HCT116 (cell line): ENCODE measurements around the gene MAPKAP1. TPM values are rescaled to one million over a fixed set of nuclear protein-coding genes. Genes with fewer than 3 reads are reported as not detected.

Source experiments
- ATAC-seq: fragments of 200-7000 bp; cut with Tn5 transposase; 2 replicates; pipeline ENCODE4 v1.9.1; 2020; ENCODE audit warnings: mild to moderate bottlenecking, moderate library complexity
- BruUV-seq: library from RNA; stranded (reverse); fragments of 400-500 nt; replicated peaks from 2 replicates; lab custom pipeline; 2021; lab: Mats Ljungman, UMichigan
- CTCF ChIA-PET: fragments of 300-600 bp; sonication (Branson Sonifier 250); formaldehyde crosslinking; loops from one replicate; lab custom pipeline; 2021; ENCODE audit warnings: antibody characterized with exemption; lab: Charles Lee
- POLR2A ChIA-PET: fragments of 300-600, 350-600 bp; sonication (Branson Sonifier 250); formaldehyde crosslinking; loops from one replicate; lab custom pipeline; 2021; ENCODE audit warnings: antibody characterized with exemption; lab: Charles Lee
- RAD21 ChIA-PET, 2 experiments: fragments of 300-600 bp; sonication (Branson Sonifier 250); formaldehyde crosslinking; loops; one replicate each; lab custom pipeline; 2023; ENCODE audit warnings: low total read pairs in 2 of 2; ENCODE audit not compliant: uncharacterized antibody in 2 of 2, unreplicated experiment in 2 of 2, low non-redundant PET in 1 of 2; lab: Charles Lee
- DNase-seq: peaks from one replicate; pipeline ENCODE4 v3.0.0-alpha.2; 2010; ENCODE audit warnings: low read depth, low spot score
- H2AFZ ChIP-seq: fragments of 200-600 bp; shearing (Covaris generic), sonication (generic); 2 replicates; pipeline ENCODE4 v1.6.1; 2017; ENCODE audit warnings: low read depth, mixed run types, mixed read lengths, antibody characterized with exemption, low read length; ENCODE audit not compliant: poor library complexity, severe bottlenecking
- H3K27ac ChIP-seq: 2 replicates; pipeline ENCODE4 v1.5.1; 2012; ENCODE audit warnings: low read depth, low read length
- H3K27me3 ChIP-seq: fragments of 200-600 bp; sonication (generic); 2 replicates; pipeline ENCODE4 v1.6.1; 2016; ENCODE audit warnings: mixed run types, low read length, mixed read lengths; ENCODE audit not compliant: insufficient read depth
- H3K36me3 ChIP-seq, 2 experiments: fragments of 200-500 bp in 1 of 2; fragments of 200-600 bp in 1 of 2; sonication (Bioruptor generic) in 1 of 2; sonication (generic) in 1 of 2; 2 replicates each; pipeline versions ENCODE4 v1.5.1 to v1.6.1; 2014 to 2016; ENCODE audit warnings: low read length in 2 of 2, inconsistent platforms in 1 of 2, mixed read lengths in 1 of 2, mixed run types in 1 of 2; ENCODE audit not compliant: insufficient read depth in 2 of 2, control insufficient read depth in 1 of 2
- H3K4me1 ChIP-seq, 2 experiments: fragments of 200-600 bp in 1 of 2; sonication (generic) in 1 of 2; 2 replicates each; pipeline versions ENCODE4 v1.5.1 to v1.6.1; 2012 to 2017; ENCODE audit warnings: low read length in 2 of 2, inconsistent platforms in 1 of 2, mild to moderate bottlenecking in 1 of 2, mixed read lengths in 1 of 2, mixed run types in 1 of 2, moderate library complexity in 1 of 2; ENCODE audit not compliant: insufficient read depth in 2 of 2, control insufficient read depth in 1 of 2
- H3K4me2 ChIP-seq: fragments of 200-600 bp; sonication (generic); 2 replicates; pipeline ENCODE4 v1.6.1; 2017; ENCODE audit warnings: mixed run types, low read length, mixed read lengths
- H3K4me3 ChIP-seq, 2 experiments: fragments of 200-600 bp in 1 of 2; sonication (generic) in 1 of 2; replicated peaks in 1 of 2; 2 replicates each; pipeline ENCODE4 v1.5.1; 2011 to 2016; ENCODE audit warnings: low read length in 2 of 2, control low read depth in 1 of 2, low read depth in 1 of 2, mild to moderate bottlenecking in 1 of 2, mixed read lengths in 1 of 2, mixed run types in 1 of 2
- H3K79me2 ChIP-seq: fragments of 200-600 bp; sonication (generic); 2 replicates; pipeline ENCODE4 v1.6.1; 2017; ENCODE audit warnings: mild to moderate bottlenecking, mixed run types, low read length, moderate library complexity, mixed read lengths; ENCODE audit not compliant: insufficient read depth
- H3K9ac ChIP-seq: fragments of 200-600 bp; sonication (generic); 2 replicates; pipeline ENCODE4 v1.6.1; 2016; ENCODE audit warnings: low read length, mixed read lengths
- H3K9me2 ChIP-seq: fragments of 200-600 bp; sonication (generic), shearing (Covaris generic); 2 replicates; pipeline ENCODE4 v1.6.1; 2017; ENCODE audit warnings: mixed run types, mild to moderate bottlenecking, moderate library complexity; ENCODE audit not compliant: insufficient read depth
- H3K9me3 ChIP-seq, 2 experiments: fragments of 200-500 bp in 1 of 2; fragments of 200-600 bp in 1 of 2; sonication (Bioruptor generic) in 1 of 2; sonication (generic) in 1 of 2; 2 replicates each; pipeline ENCODE4 v1.6.1; 2014 to 2017; ENCODE audit warnings: low read length in 2 of 2, mixed read lengths in 2 of 2, inconsistent platforms in 1 of 2, low read depth in 1 of 2, mild to moderate bottlenecking in 1 of 2, mixed run types in 1 of 2, moderate library complexity in 1 of 2; ENCODE audit not compliant: control insufficient read depth in 1 of 2, insufficient read depth in 1 of 2
- H4K20me1 ChIP-seq: fragments of 200-600 bp; sonication (generic), shearing (Covaris generic); 2 replicates; pipeline ENCODE4 v1.6.1; 2017; ENCODE audit warnings: mixed run types, mild to moderate bottlenecking, moderate library complexity; ENCODE audit not compliant: insufficient read depth
- ATF3 ChIP-seq: IDR thresholded peaks from 2 replicates; pipeline ENCODE4 v1.6.1; 2012
- CBX3 ChIP-seq: IDR thresholded peaks from 2 replicates; pipeline ENCODE4 v1.6.1; 2012; ENCODE audit warnings: low read depth
- CEBPB ChIP-seq: IDR thresholded peaks from 2 replicates; pipeline ENCODE4 v1.6.1; 2012; ENCODE audit warnings: low read depth
- CTCF ChIP-seq, 3 experiments: fragments of 200-600 bp in 1 of 3; sonication (generic) in 1 of 3; IDR thresholded peaks in 2 of 3; conservative IDR thresholded peaks in 1 of 3; 2 replicates each; pipeline ENCODE4 v1.5.1; 2012 to 2017; ENCODE audit warnings: low read depth in 2 of 3, low read length in 2 of 3, antibody characterized with exemption in 1 of 3, borderline replicate concordance in 1 of 3, control low read depth in 1 of 3, mild to moderate bottlenecking in 1 of 3, mixed read lengths in 1 of 3, mixed run types in 1 of 3, moderate library complexity in 1 of 3; ENCODE audit not compliant: insufficient read depth in 1 of 3
- EGR1 ChIP-seq: IDR thresholded peaks from 2 replicates; pipeline ENCODE4 v1.6.1; 2012; ENCODE audit warnings: low read depth
- EZH2 ChIP-seq: fragments of 200-600 bp; sonication (generic); IDR thresholded peaks from 2 replicates; pipeline ENCODE4 v1.6.1; 2017; ENCODE audit warnings: antibody characterized with exemption, mixed run types
- EZH2phosphoT487 ChIP-seq: fragments of 200-600 bp; IDR thresholded peaks from 2 replicates; pipeline ENCODE4 v1.6.1; 2018; ENCODE audit warnings: antibody characterized with exemption, borderline replicate concordance
- FOSL1 ChIP-seq: IDR thresholded peaks from 2 replicates; pipeline ENCODE4 v1.6.1; 2012; ENCODE audit warnings: low read depth
- JUND ChIP-seq: IDR thresholded peaks from 2 replicates; pipeline ENCODE4 v1.6.1; 2012
- MAX ChIP-seq: IDR thresholded peaks from 2 replicates; pipeline ENCODE4 v1.6.1; 2012
- POLR2AphosphoS5 ChIP-seq: IDR thresholded peaks from 2 replicates; pipeline ENCODE4 v1.6.1; 2011; ENCODE audit warnings: mild to moderate bottlenecking, low read depth, low read length, moderate library complexity
- RAD21 ChIP-seq: IDR thresholded peaks from 2 replicates; pipeline ENCODE4 v1.6.1; 2012; ENCODE audit warnings: low read depth, mild to moderate bottlenecking
- REST ChIP-seq: IDR thresholded peaks from 2 replicates; pipeline ENCODE4 v1.6.1; 2012; ENCODE audit warnings: low read depth
- SP1 ChIP-seq: IDR thresholded peaks from 2 replicates; pipeline ENCODE4 v1.6.1; 2012; ENCODE audit warnings: low read depth
- SRF ChIP-seq: IDR thresholded peaks from 2 replicates; pipeline ENCODE4 v1.6.1; 2012; ENCODE audit warnings: low read depth
- TCF7L2 ChIP-seq: IDR thresholded peaks from 2 replicates; pipeline ENCODE4 v1.7.0; 2011; ENCODE audit warnings: borderline replicate concordance, inconsistent platforms; ENCODE audit not compliant: insufficient read depth, insufficient read length; ENCODE audit errors: extremely low read depth
- YY1 ChIP-seq: IDR thresholded peaks from 2 replicates; pipeline ENCODE4 v1.6.1; 2011; ENCODE audit warnings: low read length, low read depth, moderate library complexity, mild to moderate bottlenecking; ENCODE audit not compliant: insufficient replicate concordance; ENCODE audit errors: extremely low read depth
- ZBTB33 ChIP-seq: IDR thresholded peaks from 2 replicates; pipeline ENCODE4 v1.6.1; 2011; ENCODE audit warnings: mild to moderate bottlenecking, low read length, moderate library complexity; ENCODE audit not compliant: insufficient replicate concordance; ENCODE audit errors: extremely low read depth
- ZFX ChIP-seq: fragments of 450-650 bp; IDR thresholded peaks from 2 replicates; pipeline ENCODE4 v1.6.1; 2017
- intact Hi-C: fragments of 100-400 bp; cut with micrococcal nuclease; formaldehyde crosslinking; loops from 2 replicates; pipeline ENCODE4 v1.10.0; 2022
- total RNA-seq: library from RNA; stranded (reverse); gene quantifications from one replicate; pipeline ENCODE4 v1.2.1, GENCODE V29; 2021; ENCODE audit not compliant: unreplicated experiment

Gene MAPKAP1
- total RNA-seq, 1 experiment from 2014 or later = 72.5 TPM

- Histone ChIP-seq H3K9me2 (no peaks in the 10 kb centered on the region), H3K79me2 (no peaks in the 10 kb centered on the region), H3K4me3 (no peak overlapping the region), H3K27ac (no peak overlapping the region), H3K27me3 (no peaks in the 10 kb centered on the region), H4K20me1 (no peaks in the 10 kb centered on the region), H3K4me1 (peaks cover 9 to 32% of the 10 kb centered on the region in 2 experiments), H2AFZ (no peak overlapping the region), H3K36me3 (no peaks in the 10 kb centered on the region), H3K9ac (no peak overlapping the region), H3K4me2 (no peak overlapping the region), H3K9me3 (no peaks in the 10 kb centered on the region)
- RAD21 ChIA-PET = no interaction called here
- BruUV-seq = no TSS peak
- intact Hi-C loops = no loop called here
- no peak for TF ChIP-seq RAD21
- no peak for TF ChIP-seq CTCF (IDR thresholded peaks at IDR 0.05 in 2 of 3, conservative IDR thresholded peaks at IDR 0.05 in 1 of 3; ENCODE audit: borderline replicate concordance in 1 of 3, insufficient read depth in 1 of 3, low read depth in 2 of 3, low read length in 2 of 3)
- TF ChIP-seq TCF7L2 = no peak
- TF ChIP-seq EZH2 = no peak
- TF ChIP-seq SP1 = no peak
- TF ChIP-seq REST = no peak
- TF ChIP-seq JUND = no peak
- TF ChIP-seq ATF3 = no peak
- TF ChIP-seq EZH2phosphoT487 = no peak
- TF ChIP-seq YY1 = no peak
- no peak for TF ChIP-seq ZFX
- TF ChIP-seq MAX = no peak
- TF ChIP-seq CEBPB = no peak
- TF ChIP-seq FOSL1 = no peak
- no peak for TF ChIP-seq CBX3
- no peak for TF ChIP-seq ZBTB33
- TF ChIP-seq EGR1 = no peak
- no peak for TF ChIP-seq SRF
- no peak for TF ChIP-seq POLR2AphosphoS5
- DNase-seq = no peak
- no peak for ATAC-seq
- POLR2A ChIA-PET = no interaction called here
- CTCF ChIA-PET = no interaction called here
These were observed 210.6 kb downstream of the MAPKAP1 start for GRCh38 chr9:125496313-125496834.
